MM.1S (cell line): Measurements from ENCODE around the gene LRRC4C.

Experiments
- CTCF ChIP-seq: fragments of 300-600 bp; sonication (generic); IDR thresholded peaks from 2 replicates; pipeline ENCODE4 v1.5.1; 2016; ENCODE audit warnings: antibody characterized with exemption, low read length, mixed read lengths
- EZH2 ChIP-seq: fragments of 300-600 bp; sonication (generic); optimal IDR thresholded peaks from 2 replicates; pipeline ENCODE3; 2017; ENCODE audit warnings: low read depth, mild to moderate bottlenecking, antibody characterized with exemption, low read length, mixed read lengths
- EZH2phosphoT487 ChIP-seq: fragments of 300-600 bp; sonication (generic); IDR thresholded peaks from 2 replicates; pipeline ENCODE4 v1.6.1; 2018; ENCODE audit warnings: antibody characterized with exemption, low read length

GRCh38 chr11:41065432-41065831 is 394.0 kb downstream of the LRRC4C start:
- TF ChIP-seq CTCF (no peak), EZH2 (no peak), EZH2phosphoT487 (no peak)
